GM12865 (cell line): ENCODE data around the gene ADIRF.

ENCODE experiments used
- DNase-seq: peaks from one replicate; pipeline ENCODE4 v3.0.0; 2010; ENCODE audit warnings: low read depth
- H3K4me3 ChIP-seq: 2 replicates; pipeline ENCODE4 v1.5.1; 2011; ENCODE audit warnings: mild to moderate bottlenecking, low read depth, low read length, control low read depth
- TF ChIP-seq, protein P1 (sequence below): IDR thresholded peaks from 2 replicates; pipeline ENCODE4 v1.5.1; 2011; ENCODE audit warnings: low read length, control low read depth, low read depth, inconsistent platforms; ENCODE audit not compliant: insufficient read depth; ENCODE audit errors: missing control alignments

Gene ADIRF

DNA sequence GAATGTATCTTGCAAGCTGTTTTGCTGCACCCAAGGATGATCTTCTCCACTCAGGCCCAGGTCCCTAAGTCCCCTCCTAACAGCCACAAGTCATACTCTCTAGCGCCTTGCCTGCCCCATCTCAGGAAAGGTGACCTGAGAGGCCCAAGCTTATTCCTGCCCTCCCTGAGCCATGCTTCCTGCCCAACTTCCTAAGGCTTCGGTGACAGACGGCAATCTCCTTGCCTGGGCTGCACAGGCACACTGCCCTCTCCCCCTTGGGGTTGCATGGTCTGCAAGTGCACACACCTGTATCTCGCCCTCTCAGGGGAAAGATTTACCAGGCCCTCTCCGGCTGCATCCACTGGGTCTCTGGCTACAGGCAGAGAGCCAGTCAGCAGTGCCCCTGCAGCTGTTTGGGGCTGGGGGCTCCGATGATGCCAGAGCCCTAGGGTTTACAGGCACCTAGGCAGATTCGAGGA, 771 bp upstream of the ADIRF start:
- TF ChIP-seq, protein P1, sequence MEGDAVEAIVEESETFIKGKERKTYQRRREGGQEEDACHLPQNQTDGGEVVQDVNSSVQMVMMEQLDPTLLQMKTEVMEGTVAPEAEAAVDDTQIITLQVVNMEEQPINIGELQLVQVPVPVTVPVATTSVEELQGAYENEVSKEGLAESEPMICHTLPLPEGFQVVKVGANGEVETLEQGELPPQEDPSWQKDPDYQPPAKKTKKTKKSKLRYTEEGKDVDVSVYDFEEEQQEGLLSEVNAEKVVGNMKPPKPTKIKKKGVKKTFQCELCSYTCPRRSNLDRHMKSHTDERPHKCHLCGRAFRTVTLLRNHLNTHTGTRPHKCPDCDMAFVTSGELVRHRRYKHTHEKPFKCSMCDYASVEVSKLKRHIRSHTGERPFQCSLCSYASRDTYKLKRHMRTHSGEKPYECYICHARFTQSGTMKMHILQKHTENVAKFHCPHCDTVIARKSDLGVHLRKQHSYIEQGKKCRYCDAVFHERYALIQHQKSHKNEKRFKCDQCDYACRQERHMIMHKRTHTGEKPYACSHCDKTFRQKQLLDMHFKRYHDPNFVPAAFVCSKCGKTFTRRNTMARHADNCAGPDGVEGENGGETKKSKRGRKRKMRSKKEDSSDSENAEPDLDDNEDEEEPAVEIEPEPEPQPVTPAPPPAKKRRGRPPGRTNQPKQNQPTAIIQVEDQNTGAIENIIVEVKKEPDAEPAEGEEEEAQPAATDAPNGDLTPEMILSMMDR, result no peak
- DNase-seq, result no peak
- no peak overlapping the region for H3K4me3 ChIP-seq

DNA sequence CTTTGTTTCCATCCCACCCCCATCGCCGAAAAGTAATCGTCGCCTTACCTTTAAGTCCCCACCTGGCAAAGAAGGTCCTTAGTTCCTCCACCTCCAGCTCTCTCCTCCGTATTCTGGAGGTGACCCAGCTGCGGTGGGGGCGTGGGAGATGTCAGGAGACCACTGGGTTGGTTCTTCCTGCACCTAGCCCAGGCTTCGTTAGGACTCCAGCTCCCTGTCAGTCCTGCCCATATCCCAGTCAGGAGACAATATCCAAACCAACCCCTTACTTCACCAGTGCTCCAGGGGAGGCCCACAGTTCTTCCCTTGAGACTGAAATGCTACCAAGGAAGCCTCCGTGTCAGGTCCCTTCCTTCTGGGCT, 693 bp downstream of the ADIRF start:
- TF ChIP-seq, protein P1, result no peak
- no peak for DNase-seq
- no peak overlapping the region for H3K4me3 ChIP-seq

DNA sequence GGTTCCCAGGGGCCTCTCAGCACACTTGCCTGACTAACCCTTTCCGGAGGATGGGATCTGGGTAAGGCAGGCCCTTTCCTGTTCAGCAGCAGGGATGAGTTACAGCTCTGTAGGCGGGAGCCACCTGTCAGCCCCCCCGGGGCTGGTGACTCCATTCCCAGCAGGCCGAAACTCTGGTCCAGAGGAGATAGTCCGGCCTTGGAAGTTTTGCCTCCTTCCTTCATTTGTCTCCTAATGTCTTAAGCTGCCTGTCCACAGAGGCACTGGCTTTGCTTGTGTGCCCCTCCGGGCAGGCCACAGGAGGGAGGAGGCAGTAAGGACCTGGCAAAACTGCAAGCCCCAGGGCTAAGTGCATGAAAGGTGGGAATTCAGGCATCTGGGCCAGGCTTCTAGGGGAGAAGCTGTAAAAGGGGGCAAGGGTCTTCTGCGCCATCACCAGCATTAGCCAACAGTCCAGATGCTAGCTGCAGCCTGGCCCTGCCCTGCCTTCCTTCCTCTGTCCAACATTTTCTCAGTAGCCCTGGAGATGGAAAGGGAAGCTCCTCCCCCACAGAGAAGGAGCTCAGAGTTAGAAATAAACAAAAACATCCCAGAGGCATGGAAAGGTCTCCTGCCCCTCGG, 1.2 kb downstream of the ADIRF start:
- TF ChIP-seq, protein P1, result no peak
- H3K4me3 ChIP-seq, result no peak overlapping the region
- DNase-seq, result no peak

DNA sequence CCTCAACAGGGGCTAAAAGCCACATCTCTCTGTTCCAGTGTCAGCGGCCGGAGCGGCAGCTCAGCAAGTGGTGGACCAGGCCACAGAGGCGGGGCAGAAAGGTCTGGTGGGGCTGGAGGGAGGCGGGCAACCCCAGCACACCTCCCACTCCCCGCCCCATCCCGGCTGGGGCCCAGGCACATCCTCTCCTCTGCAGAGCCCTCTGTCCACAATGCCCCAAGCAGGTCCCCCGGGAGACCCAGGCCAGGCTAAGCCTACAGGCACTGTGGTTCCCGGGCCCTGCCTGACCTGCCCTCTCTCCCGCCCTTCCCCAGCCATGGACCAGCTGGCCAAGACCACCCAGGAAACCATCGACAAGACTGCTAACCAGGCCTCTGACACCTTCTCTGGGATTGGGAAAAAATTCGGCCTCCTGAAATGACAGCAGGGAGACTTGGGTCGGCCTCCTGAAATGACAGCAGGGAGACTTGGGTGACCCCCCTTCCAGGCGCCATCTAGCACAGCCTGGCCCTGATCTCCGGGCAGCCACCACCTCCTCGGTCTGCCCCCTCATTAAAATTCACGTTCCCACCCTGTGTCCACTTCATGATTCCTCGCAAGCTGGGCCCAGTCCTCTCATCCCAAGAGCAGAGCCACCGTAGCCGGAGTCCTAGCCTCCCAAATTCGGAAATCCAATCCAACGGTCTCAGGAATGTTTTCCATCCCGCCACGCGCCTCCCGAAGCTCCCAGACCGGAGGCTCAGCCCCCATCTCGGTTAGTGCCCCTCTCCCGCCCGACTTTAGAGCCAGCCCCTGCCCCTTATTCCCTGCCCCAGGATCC, 2.1 kb downstream of the ADIRF start:
- TF ChIP-seq, protein P1, result no peak
- peak overlapping the region; percentile 58 for H3K4me3 ChIP-seq
- no peak for DNase-seq

DNA sequence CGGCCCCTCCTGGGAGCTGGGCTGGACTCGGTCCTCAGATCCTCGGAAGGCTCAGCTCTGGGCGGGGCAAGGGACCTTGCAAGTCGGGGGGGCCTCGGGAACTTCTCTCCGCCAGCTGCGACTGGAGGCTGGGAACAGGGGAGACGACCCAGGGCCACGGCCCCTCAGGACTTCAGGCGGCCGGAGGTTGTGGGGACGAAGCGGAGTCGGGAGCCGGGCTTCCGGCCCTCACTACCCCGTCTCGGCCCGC, 2.6 kb downstream of the ADIRF start:
- TF ChIP-seq, protein P1, result no peak
- peak overlapping the region; percentile 58 for H3K4me3 ChIP-seq
- DNase-seq, result no peak

DNA sequence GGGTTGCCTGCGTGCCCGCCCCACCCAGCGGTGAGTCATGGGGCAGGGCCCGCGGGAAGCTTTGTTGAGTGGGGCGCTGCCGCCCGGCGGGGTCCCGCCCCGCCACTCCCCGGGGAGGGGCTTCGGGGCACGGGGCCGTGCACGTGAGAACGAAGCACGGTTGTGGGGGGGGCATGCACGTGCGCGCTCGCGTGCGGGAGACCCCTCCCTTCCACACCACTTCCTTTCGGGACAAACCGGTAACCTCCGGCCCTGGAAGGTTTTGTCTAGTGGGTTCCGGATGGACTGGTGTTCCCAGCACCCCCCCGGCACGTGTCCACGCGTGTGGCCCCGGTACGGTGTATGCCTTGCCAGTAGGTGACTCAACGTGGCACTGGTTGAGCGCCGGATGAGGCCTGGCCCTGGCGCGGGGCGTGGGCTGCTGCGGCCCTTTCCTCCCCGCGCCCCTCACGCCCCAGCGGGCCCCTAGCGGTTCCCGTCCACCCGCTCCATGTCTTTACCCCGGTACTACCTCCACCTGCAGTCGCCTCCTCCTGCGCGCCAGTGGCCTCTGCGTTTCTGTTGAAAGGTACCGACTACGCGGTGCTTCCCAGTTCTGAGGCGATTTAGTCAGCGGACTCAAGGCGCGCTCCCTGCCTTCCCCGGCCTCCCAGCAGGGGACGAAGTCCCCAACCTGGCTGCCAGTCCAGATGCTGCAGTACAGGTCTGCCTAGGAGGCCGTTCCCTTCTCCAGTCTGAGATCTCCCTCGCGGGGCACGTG, 3.1 kb downstream of the ADIRF start:
- DNase-seq, result peak; percentile 95
- H3K4me3 ChIP-seq, result peak overlapping the region; percentile 58
- TF ChIP-seq, protein P1, result no peak
